ENCODE measurements around the gene SKOR1. TPM values are rescaled to one million over a fixed set of nuclear protein-coding genes. Genes with fewer than 3 reads are reported as not detected.

SKOR1 gene
- polyA plus RNA-seq, 4 donors: 0.27 to 0.81 (median 0.38) TPM

DNA sequence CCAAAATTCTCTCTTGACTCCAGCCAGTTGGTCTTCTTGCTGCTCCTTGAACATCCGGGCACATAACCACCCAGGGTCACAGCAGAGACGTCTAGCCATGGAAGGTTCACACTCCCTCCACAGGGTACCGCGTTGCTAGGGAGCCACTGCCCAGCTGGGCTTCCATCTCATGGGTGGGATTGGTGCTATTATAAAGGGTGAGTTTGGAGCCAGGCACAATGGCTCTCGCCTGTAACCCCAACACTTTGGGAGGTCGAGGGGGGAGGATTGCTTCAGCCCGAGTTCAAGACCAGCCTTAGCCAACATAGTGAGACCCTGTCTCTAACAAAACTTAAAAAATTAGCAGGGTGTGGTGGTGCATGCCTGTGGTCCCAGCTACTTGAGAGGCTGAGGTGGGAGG is 17.5 kb upstream of the SKOR1 start:
- Histone ChIP-seq H3K9me3 (ENCODE audit: control insufficient read depth in 2 of 2, insufficient read depth in 1 of 2, low read depth in 1 of 2, low read length in 1 of 2) (no peaks in the 10 kb centered on the region), H3K4me3 (ENCODE audit: low read depth in 1 of 3, low read length in 3 of 3) (no peak overlapping the region), H3K4me1 (ENCODE audit: control insufficient read depth in 3 of 3, insufficient read depth in 2 of 3, low read depth in 1 of 3, low read length in 2 of 3) (no peaks in the 10 kb centered on the region), H3K27ac (ENCODE audit: low read depth in 1 of 3, low read length in 2 of 3) (no peak overlapping the region), H3K27me3 (ENCODE audit: control insufficient read depth in 3 of 3, insufficient read depth in 3 of 3, low read length in 3 of 3) (peaks cover 0 to 5% (median 0%) of the 10 kb centered on the region in 3 donors), H3K36me3 (ENCODE audit: control insufficient read depth in 3 of 3, insufficient read depth in 2 of 3, low read depth in 1 of 3, low read length in 3 of 3) (peaks cover 0 to 42% (median 2%) of the 10 kb centered on the region in 3 donors)
- FAIRE-seq (no peak), DNase-seq (no peak)
- WGBS, 3 donors: 93 to 96% (median 96%) methylated on average over 7 of the region's 7 CpGs

DNA sequence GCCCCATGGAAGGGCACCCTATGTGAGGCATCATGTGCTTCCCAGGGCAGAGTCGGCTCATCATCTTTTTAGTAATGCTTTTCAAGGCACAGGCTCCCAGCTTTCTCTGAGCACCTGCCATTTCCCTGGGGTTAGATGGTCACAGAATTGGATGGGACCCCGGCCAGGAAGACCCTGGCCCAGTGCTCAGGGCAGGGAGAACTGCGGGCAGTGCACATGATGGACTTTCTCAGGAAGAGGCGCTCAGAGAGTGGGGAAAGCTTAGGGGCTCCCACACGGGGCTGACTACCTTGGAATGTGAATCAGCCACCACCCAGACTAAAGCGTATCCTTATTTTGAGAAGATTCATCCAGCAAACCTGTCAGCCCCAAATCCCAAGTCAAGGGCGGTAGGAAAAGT is 16.5 kb upstream of the SKOR1 start:
- no peak overlapping the region for H3K4me3 ChIP-seq (ENCODE audit: low read depth in 1 of 3, low read length in 3 of 3)
- H3K36me3 ChIP-seq (ENCODE audit: control insufficient read depth in 3 of 3, insufficient read depth in 2 of 3, low read depth in 1 of 3, low read length in 3 of 3): peaks cover 0 to 40% (median 2%) of the 10 kb centered on the region in 3 donors
- no peak for FAIRE-seq
- H3K27me3 ChIP-seq (ENCODE audit: control insufficient read depth in 3 of 3, insufficient read depth in 3 of 3, low read length in 3 of 3): peaks cover 0 to 5% (median 0%) of the 10 kb centered on the region in 3 donors
- WGBS, 3 donors: 84 to 94% (median 94%) methylated on average over 7 of the region's 7 CpGs
- H3K9me3 ChIP-seq (ENCODE audit: control insufficient read depth in 2 of 2, insufficient read depth in 1 of 2, low read depth in 1 of 2, low read length in 1 of 2): no peaks in the 10 kb centered on the region
- H3K27ac ChIP-seq (ENCODE audit: low read depth in 1 of 3, low read length in 2 of 3): no peak overlapping the region
- no peaks in the 10 kb centered on the region for H3K4me1 ChIP-seq (ENCODE audit: control insufficient read depth in 3 of 3, insufficient read depth in 2 of 3, low read depth in 1 of 3, low read length in 2 of 3)
- DNase-seq: no peak

DNA sequence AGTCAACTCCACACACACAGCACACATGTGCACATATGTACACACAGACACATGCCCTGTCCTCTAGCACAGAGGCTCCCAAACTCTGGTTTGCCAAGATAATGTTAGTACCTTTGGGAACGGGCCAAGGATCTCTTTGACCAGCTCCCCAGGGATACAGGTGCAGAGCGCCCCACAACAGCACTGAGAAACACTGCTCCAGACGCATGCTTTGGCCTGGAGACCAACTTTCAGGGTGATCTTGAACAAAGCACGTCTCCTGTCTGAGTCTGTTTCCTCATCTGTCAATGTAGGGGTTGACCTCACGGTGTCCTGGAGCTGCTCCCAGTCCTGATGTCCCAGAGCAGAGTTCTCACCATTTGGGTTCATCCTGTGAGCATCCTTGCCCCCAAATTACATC is 15.9 kb upstream of the SKOR1 start:
- H3K27ac ChIP-seq (ENCODE audit: low read depth in 1 of 3, low read length in 2 of 3): no peak overlapping the region
- H3K9me3 ChIP-seq (ENCODE audit: control insufficient read depth in 2 of 2, insufficient read depth in 1 of 2, low read depth in 1 of 2, low read length in 1 of 2): no peaks in the 10 kb centered on the region
- DNase-seq (no peak), FAIRE-seq (no peak)
- no peak overlapping the region for H3K4me3 ChIP-seq (ENCODE audit: low read depth in 1 of 3, low read length in 3 of 3)
- H3K4me1 ChIP-seq (ENCODE audit: control insufficient read depth in 3 of 3, insufficient read depth in 2 of 3, low read depth in 1 of 3, low read length in 2 of 3): no peaks in the 10 kb centered on the region
- H3K36me3 ChIP-seq (ENCODE audit: control insufficient read depth in 3 of 3, insufficient read depth in 2 of 3, low read depth in 1 of 3, low read length in 3 of 3): peaks cover 0 to 38% (median 2%) of the 10 kb centered on the region in 3 donors
- H3K27me3 ChIP-seq (ENCODE audit: control insufficient read depth in 3 of 3, insufficient read depth in 3 of 3, low read length in 3 of 3): peaks cover 0 to 5% (median 0%) of the 10 kb centered on the region in 3 donors
- 89 to 95% (median 89%) methylated on average over 5 of the region's 5 CpGs for WGBS, 3 donors

DNA sequence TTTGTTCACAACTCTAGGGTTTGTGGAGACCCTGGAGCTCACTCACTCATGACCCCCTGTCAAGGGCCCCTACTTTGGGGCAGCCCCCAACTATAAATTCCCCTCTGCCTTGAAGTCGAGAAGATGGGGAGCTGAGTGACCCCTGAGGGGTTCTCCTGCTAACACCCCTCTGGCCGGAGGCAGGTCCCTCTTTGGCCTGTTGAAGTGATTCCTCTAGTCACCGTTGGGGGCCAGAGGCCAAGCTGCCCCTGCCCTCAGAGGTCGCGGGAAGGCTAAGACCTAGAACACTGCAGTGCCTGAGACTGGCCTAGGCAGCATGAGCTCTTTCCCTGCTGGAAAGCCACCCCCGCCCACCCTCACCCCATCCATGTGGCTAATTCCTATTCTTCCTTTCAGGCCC is 15.4 kb upstream of the SKOR1 start:
- FAIRE-seq (no peak), DNase-seq (no peak)
- Histone ChIP-seq H3K27ac (ENCODE audit: low read depth in 1 of 3, low read length in 2 of 3) (no peak overlapping the region), H3K36me3 (ENCODE audit: control insufficient read depth in 3 of 3, insufficient read depth in 2 of 3, low read depth in 1 of 3, low read length in 3 of 3) (peaks cover 0 to 38% (median 2%) of the 10 kb centered on the region in 3 donors), H3K9me3 (ENCODE audit: control insufficient read depth in 2 of 2, insufficient read depth in 1 of 2, low read depth in 1 of 2, low read length in 1 of 2) (no peaks in the 10 kb centered on the region), H3K4me3 (ENCODE audit: low read depth in 1 of 3, low read length in 3 of 3) (no peak overlapping the region), H3K4me1 (ENCODE audit: control insufficient read depth in 3 of 3, insufficient read depth in 2 of 3, low read depth in 1 of 3, low read length in 2 of 3) (no peaks in the 10 kb centered on the region), H3K27me3 (ENCODE audit: control insufficient read depth in 3 of 3, insufficient read depth in 3 of 3, low read length in 3 of 3) (peaks cover 0 to 5% (median 0%) of the 10 kb centered on the region in 3 donors)
- WGBS, 3 donors: 83 to 94% (median 92%) methylated on average over 6 of the region's 6 CpGs

DNA sequence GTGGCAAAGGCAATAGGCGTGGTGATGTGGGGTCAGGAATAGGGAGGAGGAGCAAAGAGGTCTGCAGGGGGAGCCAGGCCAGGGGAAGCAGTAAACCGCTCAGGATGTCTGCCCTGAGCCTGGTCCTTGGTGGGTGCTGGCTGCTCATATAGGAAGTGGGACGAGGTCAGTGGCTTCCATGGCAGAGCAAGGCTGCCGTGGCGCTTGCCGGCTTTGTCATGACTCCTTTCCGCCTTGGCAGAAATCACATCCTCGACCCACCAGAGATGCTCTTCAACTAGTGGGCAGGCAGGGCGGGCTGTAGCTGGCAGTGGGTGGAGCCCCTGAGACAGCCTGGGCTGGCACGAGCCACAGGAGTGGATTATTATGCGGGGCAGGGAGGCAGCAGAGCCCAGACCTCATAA is 13.1 kb upstream of the SKOR1 start:
- no peak for FAIRE-seq
- Histone ChIP-seq H3K4me3 (ENCODE audit: low read depth in 1 of 3, low read length in 3 of 3) (no peak overlapping the region), H3K9me3 (ENCODE audit: control insufficient read depth in 2 of 2, insufficient read depth in 1 of 2, low read depth in 1 of 2, low read length in 1 of 2) (peaks cover 0 to 6% of the 10 kb centered on the region in 2 donors), H3K27me3 (ENCODE audit: control insufficient read depth in 3 of 3, insufficient read depth in 3 of 3, low read length in 3 of 3) (peaks cover 0 to 8% (median 0%) of the 10 kb centered on the region in 3 donors), H3K36me3 (ENCODE audit: control insufficient read depth in 3 of 3, insufficient read depth in 2 of 3, low read depth in 1 of 3, low read length in 3 of 3) (peaks cover 0 to 25% (median 2%) of the 10 kb centered on the region in 3 donors), H3K4me1 (ENCODE audit: control insufficient read depth in 3 of 3, insufficient read depth in 2 of 3, low read depth in 1 of 3, low read length in 2 of 3) (no peaks in the 10 kb centered on the region), H3K27ac (ENCODE audit: low read depth in 1 of 3, low read length in 2 of 3) (no peak overlapping the region)
- 69 to 85% (median 76%) methylated on average over 11 of the region's 11 CpGs for WGBS, 3 donors
- DNase-seq: no peak

DNA sequence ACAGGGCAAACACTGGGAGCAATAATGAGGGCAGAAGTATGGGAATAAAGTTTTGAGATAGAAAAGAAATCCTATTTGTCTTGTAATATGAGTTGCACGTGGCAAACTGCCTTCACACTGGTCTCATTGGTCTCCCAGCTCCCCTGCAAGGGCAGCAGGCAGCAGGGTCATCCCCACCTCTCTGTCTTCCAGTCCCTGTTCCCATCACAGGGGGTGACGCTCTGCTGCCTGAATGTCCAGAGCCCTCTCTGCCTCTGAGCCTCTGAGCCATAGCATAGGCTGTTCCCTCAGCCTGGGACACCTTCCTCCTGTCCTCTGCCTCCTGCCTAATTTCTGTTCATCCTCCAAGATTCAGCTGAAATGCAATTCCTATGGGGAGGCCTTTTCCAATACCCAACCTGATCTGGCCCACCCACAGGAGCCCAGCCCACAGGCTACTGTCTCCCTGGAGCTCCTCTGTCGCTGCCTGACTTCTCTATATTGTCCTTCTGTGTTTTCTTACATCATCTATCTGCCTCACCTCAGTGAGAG is 12.1 kb upstream of the SKOR1 start:
- FAIRE-seq: no peak
- no peak for DNase-seq
- peaks cover 0 to 6% of the 10 kb centered on the region in 2 donors for H3K9me3 ChIP-seq (ENCODE audit: control insufficient read depth in 2 of 2, insufficient read depth in 1 of 2, low read depth in 1 of 2, low read length in 1 of 2)
- H3K4me3 ChIP-seq (ENCODE audit: low read depth in 1 of 3, low read length in 3 of 3): no peak overlapping the region
- H3K27me3 ChIP-seq (ENCODE audit: control insufficient read depth in 3 of 3, insufficient read depth in 3 of 3, low read length in 3 of 3): peaks cover 0 to 12% (median 3%) of the 10 kb centered on the region in 3 donors
- 84 to 90% (median 89%) methylated on average over 3 of the region's 3 CpGs for WGBS, 3 donors
- peaks cover 0 to 18% (median 2%) of the 10 kb centered on the region in 3 donors for H3K36me3 ChIP-seq (ENCODE audit: control insufficient read depth in 3 of 3, insufficient read depth in 2 of 3, low read depth in 1 of 3, low read length in 3 of 3)
- H3K4me1 ChIP-seq (ENCODE audit: control insufficient read depth in 3 of 3, insufficient read depth in 2 of 3, low read depth in 1 of 3, low read length in 2 of 3): no peaks in the 10 kb centered on the region
- no peak overlapping the region for H3K27ac ChIP-seq (ENCODE audit: low read depth in 1 of 3, low read length in 2 of 3)

DNA sequence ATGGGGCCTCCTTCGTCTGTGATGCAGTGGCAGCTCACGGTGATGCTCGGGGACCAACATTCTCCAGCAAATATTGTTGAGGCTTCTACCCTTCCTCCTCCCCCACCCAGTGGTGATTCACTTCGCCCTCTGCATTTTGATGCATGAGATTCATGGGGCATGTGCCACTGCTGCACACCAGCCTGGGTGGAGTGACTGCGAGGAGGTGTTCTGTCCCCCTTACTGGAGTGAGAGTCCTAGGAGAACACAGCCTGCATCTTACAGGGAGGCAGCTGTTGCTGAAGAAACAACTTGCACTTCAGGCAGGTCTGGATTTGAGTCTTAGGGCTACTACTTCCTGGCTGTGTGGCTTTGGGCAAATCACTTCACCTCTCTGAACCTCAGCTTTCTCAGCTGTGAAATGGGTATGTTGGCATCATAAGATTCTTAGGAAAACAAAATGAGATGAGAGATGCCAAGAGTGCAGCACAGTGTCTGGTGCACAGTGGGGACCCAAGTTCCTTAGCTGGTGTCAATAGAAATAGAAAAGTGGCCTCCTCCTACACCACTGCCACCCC is 10.2 kb upstream of the SKOR1 start:
- Histone ChIP-seq H3K4me1 (ENCODE audit: control insufficient read depth in 3 of 3, insufficient read depth in 2 of 3, low read depth in 1 of 3, low read length in 2 of 3) (no peaks in the 10 kb centered on the region), H3K27me3 (ENCODE audit: control insufficient read depth in 3 of 3, insufficient read depth in 3 of 3, low read length in 3 of 3) (peaks cover 7 to 30% (median 20%) of the 10 kb centered on the region in 3 donors), H3K4me3 (ENCODE audit: low read depth in 1 of 3, low read length in 3 of 3) (no peak overlapping the region), H3K9me3 (ENCODE audit: control insufficient read depth in 2 of 2, insufficient read depth in 1 of 2, low read depth in 1 of 2, low read length in 1 of 2) (peaks cover 0 to 6% of the 10 kb centered on the region in 2 donors), H3K36me3 (ENCODE audit: control insufficient read depth in 3 of 3, insufficient read depth in 2 of 3, low read depth in 1 of 3, low read length in 3 of 3) (peaks cover 0 to 7% (median 0%) of the 10 kb centered on the region in 3 donors), H3K27ac (ENCODE audit: low read depth in 1 of 3, low read length in 2 of 3) (no peak overlapping the region)
- FAIRE-seq (no peak), DNase-seq (no peak)
- WGBS, 3 donors: 79 to 94% (median 90%) methylated on average over 4 to 5 of the region's 5 CpGs

DNA sequence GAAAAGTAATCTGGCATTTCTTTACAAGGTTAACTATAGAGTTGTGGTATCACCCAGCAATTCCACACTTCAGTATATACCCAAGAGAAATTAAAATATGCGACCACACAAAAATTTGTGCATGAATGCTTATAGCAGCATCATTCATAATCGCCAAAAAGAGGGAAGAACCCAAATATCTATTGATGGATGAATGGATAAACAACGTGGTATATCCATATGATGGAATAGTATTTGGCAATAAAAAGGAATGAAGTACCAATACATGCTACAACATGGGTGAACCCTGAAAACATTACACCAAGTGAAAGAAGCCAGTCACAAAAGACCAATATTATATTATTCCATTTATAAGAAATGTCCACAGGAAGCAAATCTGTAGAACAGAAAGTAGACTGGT is 8.6 kb upstream of the SKOR1 start:
- no peak for FAIRE-seq

More for the DNA sequence above, 8.6 kb upstream of the SKOR1 start:
- 90 to 94% (median 91%) methylated on average over 3 of the region's 3 CpGs for WGBS, 3 donors
- Histone ChIP-seq H3K27me3 (ENCODE audit: control insufficient read depth in 3 of 3, insufficient read depth in 3 of 3, low read length in 3 of 3) (peaks cover 17 to 43% (median 36%) of the 10 kb centered on the region in 3 donors), H3K27ac (ENCODE audit: low read depth in 1 of 3, low read length in 2 of 3) (no peak overlapping the region), H3K4me1 (ENCODE audit: control insufficient read depth in 3 of 3, insufficient read depth in 2 of 3, low read depth in 1 of 3, low read length in 2 of 3) (peaks cover 0 to 5% (median 0%) of the 10 kb centered on the region in 3 donors), H3K4me3 (ENCODE audit: low read depth in 1 of 3, low read length in 3 of 3) (no peak overlapping the region), H3K36me3 (ENCODE audit: control insufficient read depth in 3 of 3, insufficient read depth in 2 of 3, low read depth in 1 of 3, low read length in 3 of 3) (peaks cover 0 to 2% (median 0%) of the 10 kb centered on the region in 3 donors), H3K9me3 (ENCODE audit: control insufficient read depth in 2 of 2, insufficient read depth in 1 of 2, low read depth in 1 of 2, low read length in 1 of 2) (peaks cover 0 to 9% of the 10 kb centered on the region in 2 donors)
- no peak for DNase-seq
